ENCODE data around the gene STPG4.
A peak's percentile ranks its signal among the peaks of the same experiment; 100 is the strongest.

Gene STPG4

DNA sequence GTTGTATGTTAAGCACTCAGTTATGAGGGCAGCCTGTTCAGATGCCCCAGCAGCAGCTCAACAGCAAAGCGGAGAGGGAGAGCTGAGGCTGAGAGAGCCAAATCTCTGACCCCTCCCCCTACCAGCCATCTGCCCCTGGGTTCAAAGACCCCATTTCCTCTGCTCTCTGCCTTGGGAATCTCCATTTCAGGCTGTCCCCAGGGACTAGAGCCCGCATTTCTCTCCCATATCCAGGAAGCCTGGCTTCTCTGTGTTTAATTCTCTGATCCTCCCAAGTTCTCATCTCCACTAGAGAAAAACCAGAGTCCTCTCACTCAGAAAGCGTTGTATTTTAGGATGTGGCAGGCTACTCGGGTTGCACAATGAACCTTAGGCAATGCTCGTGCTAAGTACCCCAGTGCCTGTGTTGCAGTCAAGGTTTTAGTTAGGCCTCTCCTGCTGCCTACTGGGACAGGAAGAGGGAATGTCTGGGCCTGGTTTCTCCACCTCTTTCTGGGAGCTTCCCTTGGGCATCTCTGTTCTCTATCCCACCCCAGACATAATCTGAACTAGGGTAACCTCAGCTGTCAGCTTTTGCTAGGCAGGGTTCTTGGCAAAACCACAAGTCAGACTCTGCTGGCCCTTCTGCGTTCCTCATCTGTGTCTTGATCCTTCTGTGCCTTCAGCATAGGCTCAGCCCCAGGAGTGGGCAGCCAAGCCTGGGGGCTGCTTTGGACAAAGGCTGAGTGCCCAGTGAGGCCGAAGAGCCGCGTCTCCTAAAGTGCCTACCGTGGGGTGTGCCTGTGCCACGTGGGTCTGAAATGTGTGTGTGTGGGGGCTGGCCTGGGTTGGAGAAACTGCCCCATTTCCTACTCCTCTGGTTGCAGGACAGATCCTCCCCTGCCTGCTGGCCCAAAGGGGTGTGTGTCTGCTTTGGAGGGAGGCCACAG, 96.8 kb downstream of the STPG4 start:
- H3K27ac ChIP-seq: no peak overlapping the region
- DNase-seq (ENCODE audit: low read depth, low spot score): no peak

DNA sequence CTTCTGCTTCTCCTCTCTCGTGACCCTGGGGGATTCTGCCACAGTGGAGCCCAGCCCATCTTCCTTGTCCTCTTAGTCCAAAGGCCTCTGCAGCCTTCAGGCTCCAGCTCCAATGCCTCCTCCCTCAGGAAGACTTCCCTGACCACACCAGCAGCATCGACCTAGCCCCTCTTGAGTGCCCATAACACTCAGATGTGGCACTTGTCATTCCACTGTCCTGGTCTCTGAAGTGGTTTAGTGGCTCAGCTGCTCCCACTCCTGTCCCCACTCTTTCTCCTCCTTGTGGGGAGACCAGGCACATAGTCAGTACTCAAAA, 97.5 kb downstream of the STPG4 start:
- no peak for DNase-seq (ENCODE audit: low read depth, low spot score)
- H3K27ac ChIP-seq: no peak overlapping the region

GRCh38 chr2:47056868-47057686, 98.0 kb downstream of the STPG4 start:
- DNase-seq (ENCODE audit: low read depth, low spot score): no peak
- H3K27ac ChIP-seq: no peak overlapping the region

- H3K27ac ChIP-seq: no peak overlapping the region
- DNase-seq (ENCODE audit: low read depth, low spot score): no peak
Measured at GRCh38 chr2:47056374-47056773, 98.7 kb downstream of the STPG4 start.

DNA sequence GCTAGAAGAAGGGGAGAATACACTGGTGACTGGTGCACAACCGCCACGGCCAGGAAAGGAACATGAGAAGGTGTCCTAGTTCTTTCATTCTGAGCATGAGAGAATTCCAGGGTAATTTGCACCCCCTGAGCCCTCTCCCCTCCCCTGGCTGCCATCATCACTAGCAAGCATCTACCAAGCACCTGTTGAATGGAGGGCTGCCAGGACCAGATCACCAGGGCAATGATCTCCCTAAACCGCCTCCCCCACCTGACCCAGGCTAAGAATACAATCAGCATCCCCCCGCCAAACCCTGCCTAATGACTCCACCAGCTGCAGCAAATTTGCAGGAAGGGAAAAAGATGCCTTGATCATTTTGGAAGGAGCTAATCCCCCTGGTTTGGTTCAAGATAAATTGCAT, 100.2 kb downstream of the STPG4 start:
- H3K27ac ChIP-seq: no peak overlapping the region
- DNase-seq (ENCODE audit: low read depth, low spot score): no peak

GRCh38 chr2:47054036-47054555, 101.0 kb downstream of the STPG4 start:
- no peak for DNase-seq (ENCODE audit: low read depth, low spot score)
- no peak overlapping the region for H3K27ac ChIP-seq

DNA sequence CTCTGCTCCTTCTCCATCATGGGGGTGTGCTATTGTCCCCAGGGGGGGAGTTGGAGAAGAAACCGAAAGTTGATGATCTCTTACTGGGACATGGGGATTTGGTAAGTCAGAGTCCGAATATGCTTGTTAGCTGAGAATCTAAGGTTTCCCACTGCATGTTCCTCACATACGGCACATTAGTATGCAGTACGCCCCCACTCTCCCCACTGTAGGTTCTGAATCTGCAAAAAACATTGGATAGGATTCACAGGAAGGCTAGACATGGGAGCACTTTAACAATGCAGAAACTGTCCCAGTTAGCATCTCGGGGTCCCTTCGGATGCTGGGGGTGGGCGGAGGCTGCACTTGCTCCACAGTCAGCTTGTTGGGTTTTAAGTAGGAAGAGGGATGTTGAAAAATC, 102.3 kb downstream of the STPG4 start:
- no peak overlapping the region for H3K27ac ChIP-seq
- no peak for DNase-seq (ENCODE audit: low read depth, low spot score)

DNA sequence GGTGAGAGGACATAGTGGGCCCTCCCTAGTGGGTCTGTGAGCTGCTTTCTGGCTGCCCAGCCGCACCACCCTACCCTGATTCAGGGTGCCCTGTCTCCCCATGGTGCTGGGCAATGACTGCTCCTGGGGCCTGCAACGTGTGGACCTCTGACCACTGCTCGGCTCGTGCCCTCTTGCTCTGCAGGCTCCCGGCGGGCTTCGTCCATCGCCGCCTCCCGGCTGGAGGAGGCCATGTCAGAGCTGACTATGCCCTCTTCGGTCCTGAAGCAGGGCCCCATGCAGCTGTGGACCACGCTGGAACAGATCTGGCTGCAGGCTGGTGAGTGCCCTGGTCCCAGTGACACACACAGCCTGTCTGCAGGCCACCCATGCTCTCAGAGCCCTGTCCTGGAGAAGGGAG, 103.5 kb downstream of the STPG4 start:
- H3K27ac ChIP-seq: no peak overlapping the region

GRCh38 chr2:47050762-47051161, 104.3 kb downstream of the STPG4 start:
- DNase-seq (ENCODE audit: low read depth, low spot score): no peak
- H3K27ac ChIP-seq: no peak overlapping the region

More for the DNA sequence above, 103.5 kb downstream of the STPG4 start:
- DNase-seq (ENCODE audit: low read depth, low spot score): no peak

DNA sequence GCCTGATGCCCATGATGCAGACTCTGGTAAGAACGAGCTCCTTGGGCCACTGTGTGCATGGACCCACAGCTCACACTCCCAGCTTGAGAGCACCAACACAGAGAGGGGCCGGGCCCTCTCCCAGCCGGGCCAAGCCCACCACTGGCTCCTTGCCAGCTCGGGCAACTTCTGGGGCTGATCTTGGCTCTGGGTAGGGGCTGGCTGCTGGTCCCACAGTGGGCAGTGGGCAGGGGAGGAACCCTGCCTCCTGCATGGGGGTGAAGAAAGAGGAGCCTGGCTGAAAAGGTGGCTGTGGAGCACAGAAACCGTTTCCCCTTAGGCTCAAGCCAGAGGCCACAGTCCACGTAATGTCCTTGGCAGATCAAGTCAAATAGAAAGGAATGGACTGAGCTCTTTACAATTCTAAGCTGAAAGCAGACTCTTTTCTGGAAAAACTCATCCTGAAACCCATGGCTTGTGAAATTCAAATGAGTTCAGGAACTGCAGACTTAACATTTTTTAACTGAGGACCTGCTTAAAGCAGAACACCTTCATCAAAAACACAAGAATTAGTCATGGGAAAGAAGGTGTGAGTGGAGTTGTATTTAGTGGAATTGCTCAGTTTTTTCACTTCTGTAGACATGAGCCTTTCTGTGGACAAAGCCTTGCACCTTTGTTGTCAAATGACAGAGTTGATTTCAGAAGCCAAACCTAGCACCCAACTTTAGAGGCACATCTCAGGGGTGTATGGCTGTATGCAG, 104.9 kb downstream of the STPG4 start:
- H3K27ac ChIP-seq: no peak overlapping the region
- DNase-seq (ENCODE audit: low read depth, low spot score): no peak

- H3K27ac ChIP-seq: no peak overlapping the region
Measured at GRCh38 chr2:47049502-47049901, 105.6 kb downstream of the STPG4 start.

DNA sequence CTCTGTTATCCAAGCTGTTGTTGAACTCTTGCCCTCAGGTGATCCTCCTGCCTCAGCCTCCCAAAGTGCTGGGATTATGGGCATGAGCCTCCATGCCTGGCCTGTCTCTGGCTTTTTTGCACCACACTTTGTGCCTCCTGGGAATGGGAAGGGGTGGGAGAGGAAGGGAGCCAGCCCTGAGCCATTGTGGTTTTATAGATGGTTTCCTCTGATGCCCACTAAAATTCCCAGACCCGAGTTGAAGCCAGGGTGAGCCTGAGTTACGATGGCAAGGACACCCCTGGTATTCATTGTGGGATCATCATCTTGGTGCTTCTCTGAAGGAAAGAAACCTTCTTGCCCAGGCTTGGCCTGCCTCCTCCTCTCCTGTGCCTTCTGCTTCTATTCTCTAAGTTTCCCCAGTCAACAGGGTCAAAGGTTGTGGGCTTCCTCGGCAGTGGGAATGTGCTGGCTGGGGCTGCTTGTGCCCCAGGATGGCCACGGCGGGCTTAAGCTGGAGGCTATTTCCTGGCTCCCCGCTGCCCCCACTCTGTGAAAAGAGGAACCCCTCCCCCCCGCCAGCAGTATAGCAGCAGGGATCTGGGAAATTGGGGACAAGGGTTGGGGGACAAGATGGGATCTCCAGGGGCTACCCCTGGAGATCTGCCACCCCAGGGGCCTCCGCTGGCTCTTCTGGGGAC, 106.2 kb downstream of the STPG4 start:
- H3K27ac ChIP-seq: no peak overlapping the region
- DNase-seq (ENCODE audit: low read depth, low spot score): no peak

More at GRCh38 chr2:47049502-47049901, 105.6 kb downstream of the STPG4 start:
- no peak for DNase-seq (ENCODE audit: low read depth, low spot score)

DNA sequence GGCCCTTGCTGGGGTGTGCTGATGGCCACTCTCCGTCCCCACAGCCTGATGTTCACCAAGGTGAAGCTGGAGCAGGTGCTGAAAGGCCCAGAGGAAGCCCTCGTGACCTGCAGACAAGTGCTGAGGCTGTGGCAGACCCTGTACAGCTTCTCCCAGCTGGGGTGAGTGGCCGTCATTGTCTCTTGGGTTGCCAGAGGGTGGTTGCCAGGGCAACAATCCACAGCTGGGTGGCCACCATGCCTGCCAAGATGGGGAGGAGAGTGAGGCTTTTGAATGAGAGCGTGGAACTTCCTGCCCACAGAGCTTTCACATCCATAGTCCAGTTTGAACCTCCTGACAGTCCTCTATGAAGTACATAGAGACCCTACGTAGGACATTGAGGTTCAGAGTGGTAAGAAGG, 108.8 kb downstream of the STPG4 start:
- no peak for DNase-seq (ENCODE audit: low read depth, low spot score)
- no peak overlapping the region for H3K27ac ChIP-seq

GRCh38 chr2:47043891-47044239, 111.2 kb downstream of the STPG4 start:
- DNase-seq (ENCODE audit: low read depth, low spot score): no peak
- peak overlapping the region; percentile 93 for H3K27ac ChIP-seq

DNA sequence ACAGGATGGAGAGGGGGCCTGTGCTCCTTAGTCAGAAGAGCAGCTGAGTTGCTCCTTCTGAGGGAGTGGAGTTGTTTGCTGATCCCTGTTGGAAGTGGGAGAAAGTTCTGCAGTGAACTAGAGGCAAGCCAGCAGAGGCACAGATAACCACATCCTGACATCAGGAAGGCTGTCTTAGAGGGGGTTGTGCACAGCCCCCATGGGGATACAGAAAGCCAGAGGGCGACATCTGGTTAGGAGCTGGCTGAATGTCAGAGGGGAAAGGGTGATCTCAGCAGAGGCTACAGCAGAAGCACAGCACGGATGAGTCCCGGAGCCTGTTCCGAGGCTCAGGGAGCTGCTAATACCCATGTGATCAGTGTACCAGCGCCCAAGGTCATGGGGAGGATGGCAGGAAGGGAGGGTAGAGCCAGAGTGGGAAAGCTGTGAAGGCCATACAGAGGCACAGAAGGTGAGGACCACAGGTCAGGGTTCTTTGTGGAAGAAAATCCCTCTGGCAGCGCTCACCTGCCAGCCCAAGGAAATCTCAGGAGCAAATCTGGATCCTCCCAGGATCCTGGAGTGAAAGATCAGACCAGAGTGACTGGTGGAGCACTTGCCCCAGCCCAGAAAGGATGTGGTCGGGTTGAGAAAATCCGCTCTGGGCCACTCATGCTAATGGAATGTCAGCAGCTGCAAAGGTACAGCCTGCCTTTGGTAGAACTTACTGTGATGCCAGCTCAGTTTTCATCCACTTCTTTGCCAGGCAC, 111.8 kb downstream of the STPG4 start:
- peak; percentile 49 for DNase-seq (ENCODE audit: low read depth, low spot score)
- H3K27ac ChIP-seq: peak overlapping the region; percentile 93

GRCh38 chr2:47041891-47042684, 113.0 kb downstream of the STPG4 start:
- peak overlapping the region; percentile 93 for H3K27ac ChIP-seq
- DNase-seq (ENCODE audit: low read depth, low spot score): no peak

- H3K27ac ChIP-seq: no peak overlapping the region
- DNase-seq (ENCODE audit: low read depth, low spot score): no peak
Measured at GRCh38 chr2:47041063-47041462, 114.0 kb downstream of the STPG4 start.

GRCh38 chr2:47040651-47041050, 114.5 kb downstream of the STPG4 start:
- DNase-seq (ENCODE audit: low read depth, low spot score): no peak
- H3K27ac ChIP-seq: no peak overlapping the region
